Measurements from ENCODE around the gene THAP10. TPM values are rescaled to one million over a fixed set of nuclear protein-coding genes. Genes with fewer than 3 reads are reported as not detected.
A peak's percentile ranks its signal among the peaks of the same experiment; 100 is the strongest.
"Not testable (repeated sequence)": the region's sequence is repeated elsewhere in the genome, so short reads cannot be mapped to it uniquely, and the experiment has no call there.

THAP10 gene
- polyA plus RNA-seq, 1 of the 3 experiments (the other 2 are of a cell fraction), result 3.2 TPM

DNA sequence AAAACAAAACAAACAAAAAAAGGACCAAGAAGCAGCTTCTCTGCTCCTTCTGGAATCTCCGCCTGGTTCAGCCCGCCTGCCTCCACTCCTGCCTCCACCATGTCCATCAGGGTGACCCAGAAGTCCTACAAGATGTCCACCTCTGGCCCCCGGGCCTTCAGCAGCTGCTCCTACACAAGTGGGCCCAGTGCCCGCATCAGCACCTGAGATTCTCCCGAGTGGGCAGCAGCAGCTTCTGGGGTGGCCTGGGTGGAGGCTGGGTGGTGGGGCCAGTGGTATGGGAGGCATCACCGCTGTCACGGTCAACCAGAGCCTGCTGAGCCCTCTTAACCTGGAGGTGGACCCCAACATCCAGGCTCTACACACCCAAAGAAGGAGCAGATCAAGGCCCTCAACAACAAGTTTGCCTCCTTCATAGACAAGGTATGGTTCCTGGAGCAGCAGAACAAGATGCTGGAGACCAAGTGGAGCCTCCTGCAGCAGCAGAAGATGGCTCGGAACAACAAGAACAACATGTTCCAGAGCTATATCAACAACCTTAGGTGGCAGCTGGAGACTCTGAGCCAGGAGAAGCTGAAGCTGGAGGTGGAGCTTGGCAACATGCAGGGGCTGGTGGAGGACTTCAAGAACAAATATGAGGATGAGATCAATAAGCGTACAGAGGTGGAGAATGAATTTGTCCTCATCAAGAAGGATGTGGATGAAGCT lies 33.5 kb downstream of the THAP10 start:
- H4K20me1 ChIP-seq (ENCODE audit: insufficient read depth), result not testable (repeated sequence)

GRCh38 chr15:70857562-70858285 lies 34.5 kb downstream of the THAP10 start:
- peaks cover 44% of the 10 kb centered on the region for H3F3A ChIP-seq (replicated peaks; ENCODE audit: insufficient read depth)
- H3K36me3 ChIP-seq (replicated peaks in 1 of 2; ENCODE audit: control insufficient read depth in 1 of 2, insufficient read depth in 2 of 2, low read length in 1 of 2), result no peaks in the 10 kb centered on the region
- H3K4me2 ChIP-seq, result peak overlapping the region; percentile 66
- 75% methylated on average over 3 of the region's 3 CpGs for WGBS (ENCODE audit: low lambda C conversion rate)
- TF ChIP-seq RCOR1 (IDR thresholded peaks at IDR 0.05; ENCODE audit: low read length) (no peak), CTCF (IDR thresholded peaks at IDR 0.05) (no peak), REST (IDR thresholded peaks at IDR 0.05; ENCODE audit: low read depth, low read length) (no peak), CHD2 (IDR thresholded peaks at IDR 0.05; ENCODE audit: low read length, partially characterized antibody) (no peak), TAF1 (IDR thresholded peaks at IDR 0.05; ENCODE audit: borderline replicate concordance, low read depth, low read length) (no peak), NFIC (IDR thresholded peaks at IDR 0.05; ENCODE audit: borderline replicate concordance) (no peak), TCF12 (IDR thresholded peaks at IDR 0.05) (no peak)
- POLR2A ChIA-PET, result no interaction called here
- peaks cover 16% of the 10 kb centered on the region for H3K79me2 ChIP-seq (ENCODE audit: insufficient read depth)
- H3K4me3 ChIP-seq (ENCODE audit: low read depth in 2 of 2, low read length in 1 of 2), result no peak overlapping the region
- peaks cover under 1% of the 10 kb centered on the region; the same call in 1 of the 2 replicates for H4K20me1 ChIP-seq (ENCODE audit: insufficient read depth)
- peak overlapping the region; percentile 94; the same call in 1 of the 2 replicates for H3K9ac ChIP-seq
- no peak for DNase-seq
- no peaks in the 10 kb centered on the region for H3K9me3 ChIP-seq
- peaks cover 9 to 26% of the 10 kb centered on the region in 2 experiments for H3K4me1 ChIP-seq (ENCODE audit: control insufficient read depth in 1 of 2, insufficient read depth in 2 of 2, low read depth in 1 of 2, low read length in 1 of 2)
- no peak overlapping the region for H2AFZ ChIP-seq (ENCODE audit: low read depth)
- no peaks in the 10 kb centered on the region for H3K27me3 ChIP-seq (ENCODE audit: insufficient read depth)
- H3K27ac ChIP-seq (ENCODE audit: low read depth in 2 of 2, low read length in 1 of 2), result peak overlapping the region; percentile 71 to 97
- H3K9me2 ChIP-seq, result no peaks in the 10 kb centered on the region
- CTCF ChIA-PET, result interaction anchor here (0.6 to 4.5 kb wide), 3 partner anchors 11 to 16 kb away, joined by 3 to 25 read pairs (median 6); no protein-coding TSS in a partner anchor

More for the DNA sequence above, 33.5 kb downstream of the THAP10 start:
- not testable (repeated sequence) for DNase-seq; H3K9ac ChIP-seq; H3K4me3 ChIP-seq (ENCODE audit: low read depth in 2 of 2, low read length in 1 of 2); H2AFZ ChIP-seq (ENCODE audit: low read depth); H3K9me2 ChIP-seq; H3K79me2 ChIP-seq (ENCODE audit: insufficient read depth); H3K36me3 ChIP-seq (replicated peaks in 1 of 2; ENCODE audit: control insufficient read depth in 1 of 2, insufficient read depth in 2 of 2, low read length in 1 of 2); H3K27me3 ChIP-seq (ENCODE audit: insufficient read depth); H3K4me2 ChIP-seq; H3K9me3 ChIP-seq
- peaks cover 3 to 32% of the 10 kb centered on the region in 2 experiments for H3K4me1 ChIP-seq (ENCODE audit: control insufficient read depth in 1 of 2, insufficient read depth in 2 of 2, low read depth in 1 of 2, low read length in 1 of 2)
- H3F3A ChIP-seq (replicated peaks; ENCODE audit: insufficient read depth), result peaks cover 48% of the 10 kb centered on the region
- WGBS (ENCODE audit: low lambda C conversion rate), result 96% methylated on average over 7 of the region's 9 CpGs
- ChIA-PET CTCF (interaction anchor here (0.6 to 4.5 kb wide), 2 partner anchors 11 to 15 kb away, joined by 3 to 25 read pairs; no protein-coding TSS in a partner anchor), POLR2A (interaction anchor here (1.3 kb wide), 1 partner anchor 10 kb away, joined by 3 read pairs; no protein-coding TSS in a partner anchor)
- H3K27ac ChIP-seq (ENCODE audit: low read depth in 2 of 2, low read length in 1 of 2), result peak overlapping the region in 1 of 2 experiments; percentile 97; a peak in 2 of 4 replicates
